Endometrium (tissue), 2 donors: ENCODE data around the gene C10orf90.
"Not testable (repeated sequence)": the region's sequence is repeated elsewhere in the genome, so short reads cannot be mapped to it uniquely, and the experiment has no call there.

Experiments used
- FAIRE-seq: peaks from 2 replicates; lab custom pipeline; 2012; peaks lifted over from hg19 to GRCh38; lab: Jason Lieb, UNC
- donor health status: control.
- donor health status: control.

Gene C10orf90

DNA sequence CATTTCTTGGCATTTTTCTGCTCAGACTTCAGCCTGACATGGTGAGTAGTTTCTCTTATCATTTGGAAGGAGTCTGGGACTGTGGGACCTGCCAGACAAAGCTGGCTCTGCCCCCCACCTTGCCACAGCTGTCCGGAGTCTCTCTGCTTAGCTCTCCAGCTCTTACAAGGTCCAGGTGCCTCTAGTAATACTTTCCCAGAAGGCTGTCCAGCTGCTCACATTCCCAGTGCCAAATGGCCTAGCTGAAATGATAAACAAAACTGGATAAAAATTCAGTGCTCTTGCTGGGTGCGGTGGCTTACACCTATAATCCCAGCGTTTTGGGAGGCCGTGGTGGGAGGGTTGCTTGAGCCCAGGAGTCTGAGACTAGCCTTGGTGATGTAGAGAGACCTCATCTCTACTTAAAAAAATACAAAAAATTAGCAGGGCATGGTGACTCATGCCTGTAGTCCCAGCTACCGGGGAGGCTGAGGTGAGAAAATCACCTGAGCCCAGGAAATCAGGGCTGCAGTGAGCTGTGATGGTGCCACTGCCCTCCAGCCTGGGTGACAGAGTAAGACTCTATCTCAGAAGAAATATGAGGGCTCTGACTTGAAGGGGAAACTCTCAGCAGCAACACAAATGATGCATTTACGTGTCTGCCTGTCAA is 86.8 kb downstream of the C10orf90 start:
- FAIRE-seq = no peak

DNA sequence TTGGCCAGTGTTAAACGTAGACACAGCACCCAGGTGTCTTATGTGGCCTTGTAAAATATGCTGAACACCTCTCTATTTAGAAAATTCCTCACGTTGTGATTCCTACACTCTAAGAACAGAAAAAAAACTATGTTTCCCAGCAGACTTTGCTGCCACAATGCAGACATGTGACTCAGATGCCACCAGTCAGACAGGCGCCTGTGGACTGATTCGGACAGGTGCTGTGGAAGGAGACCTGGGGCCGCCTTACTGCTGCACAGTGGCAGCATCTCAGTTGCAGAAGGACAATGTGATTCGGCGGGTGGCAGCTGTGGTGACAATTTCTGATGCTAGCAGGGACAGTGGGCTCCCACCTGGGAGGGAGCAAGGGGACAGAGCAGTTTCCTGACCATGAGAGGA is 88.8 kb downstream of the C10orf90 start:
- FAIRE-seq = no peak

DNA sequence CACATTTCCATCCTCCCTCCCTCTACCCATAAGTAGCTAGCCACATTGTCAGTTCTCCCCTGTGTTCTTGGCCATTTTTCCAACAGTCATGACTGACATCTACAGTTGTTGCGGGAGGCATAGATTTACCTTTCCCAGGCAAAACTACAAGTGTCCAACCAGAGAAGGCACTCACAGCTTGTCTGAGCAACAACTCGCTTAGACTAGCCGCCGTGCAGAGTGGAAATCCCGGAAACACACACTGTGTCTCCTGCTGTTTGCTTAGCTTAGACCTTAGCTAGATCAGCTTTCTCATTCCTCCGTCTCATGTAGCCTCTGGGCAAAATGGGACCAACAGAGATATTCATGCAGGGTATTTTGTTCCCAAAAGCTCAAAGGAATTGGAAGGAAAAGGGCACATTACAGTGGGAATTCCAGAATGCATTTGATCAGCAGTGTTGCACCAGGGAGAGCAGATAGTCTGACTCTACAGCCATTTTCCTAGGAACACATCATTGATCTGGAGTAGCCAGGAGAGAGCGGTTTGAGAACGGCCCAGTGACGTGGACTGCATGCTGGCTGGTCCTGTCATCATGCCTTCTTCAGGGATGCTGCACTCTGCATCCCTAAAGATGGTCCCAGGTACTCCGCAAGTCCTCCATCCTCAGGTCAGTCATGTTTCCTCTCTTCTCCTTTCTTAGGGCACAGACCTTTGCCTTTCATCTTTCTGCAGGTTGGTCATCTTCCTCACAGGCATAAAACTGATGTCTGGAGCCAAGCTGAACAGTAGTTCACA is 89.4 kb downstream of the C10orf90 start:
- no peak for FAIRE-seq

DNA sequence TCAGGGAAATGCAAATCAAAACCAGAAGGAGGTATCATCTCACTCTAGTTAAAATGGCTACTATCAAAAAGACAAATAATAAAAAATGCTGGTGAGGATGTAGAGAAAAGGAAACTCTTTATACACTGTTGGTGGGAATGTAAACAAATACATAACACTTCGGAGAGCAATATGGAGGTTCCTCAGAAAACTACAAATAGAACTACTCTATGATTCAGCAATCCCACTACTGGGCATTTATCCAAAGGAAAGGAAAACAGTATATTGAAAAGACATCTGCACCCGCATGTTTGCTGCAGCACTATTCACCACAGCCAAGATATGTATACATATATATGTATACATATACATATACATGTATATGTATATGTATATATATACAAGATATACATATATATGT is 94.2 kb downstream of the C10orf90 start:
- no peak for FAIRE-seq

DNA sequence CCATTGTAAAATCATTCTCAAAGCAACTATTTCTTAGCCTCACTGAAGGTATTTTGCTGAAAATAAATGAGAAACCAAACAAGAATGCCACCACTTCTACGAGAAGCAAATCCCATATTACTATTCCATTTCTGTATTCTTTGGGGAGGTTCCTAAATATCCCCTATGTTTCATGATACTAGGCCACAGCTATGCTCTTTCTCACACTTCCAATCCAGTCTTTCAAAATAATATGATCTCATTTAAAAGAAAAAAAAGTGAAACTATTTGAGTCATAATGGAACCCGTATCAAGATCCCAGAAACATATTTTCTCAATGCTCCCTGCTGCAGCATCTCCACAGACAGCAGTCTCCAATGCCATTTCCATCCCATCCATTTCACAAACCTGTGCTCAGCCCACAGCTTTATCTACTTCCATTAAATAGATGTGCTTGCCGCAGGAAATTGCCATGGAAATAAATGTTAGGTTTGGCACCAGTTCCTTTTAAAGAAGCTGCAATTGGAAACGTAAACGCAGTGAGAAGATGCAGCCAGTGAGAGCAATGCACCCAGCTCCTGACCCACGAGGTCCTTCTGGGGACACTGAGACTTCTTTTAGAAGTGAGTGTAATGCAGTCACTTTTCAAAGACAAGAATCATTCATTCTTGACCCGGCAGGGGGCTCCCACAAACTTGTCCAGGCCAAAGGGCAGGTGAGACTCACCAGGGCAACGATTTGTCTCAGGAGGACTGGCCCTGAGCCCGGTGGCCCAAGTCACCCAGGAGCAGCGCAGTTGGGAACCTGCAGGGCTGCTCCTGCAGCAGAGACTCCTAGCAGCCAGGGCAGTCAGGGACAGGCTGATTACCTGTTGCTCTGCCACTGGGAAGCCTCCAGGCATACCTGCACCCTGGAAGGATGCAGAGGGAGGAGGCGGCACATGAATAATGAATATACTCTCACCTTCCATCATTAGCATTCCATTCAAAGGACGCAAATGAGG is 99.6 kb downstream of the C10orf90 start:
- FAIRE-seq = no peak

DNA sequence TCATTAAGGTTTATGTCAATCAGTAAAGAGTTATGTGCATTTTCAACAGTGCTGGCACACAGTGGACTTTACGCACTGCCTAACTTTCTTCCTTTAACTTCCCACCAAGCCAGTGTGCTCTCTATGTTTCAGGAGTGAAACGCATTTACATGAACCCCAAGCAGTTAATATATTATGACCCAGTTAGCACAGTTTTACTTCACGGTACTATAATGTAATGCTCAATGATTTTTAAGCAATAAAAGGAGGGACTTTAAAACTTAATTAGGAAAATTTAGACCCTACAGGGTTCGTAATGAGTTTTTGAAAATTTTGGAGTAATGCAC is 100.3 kb downstream of the C10orf90 start:
- FAIRE-seq = no peak

DNA sequence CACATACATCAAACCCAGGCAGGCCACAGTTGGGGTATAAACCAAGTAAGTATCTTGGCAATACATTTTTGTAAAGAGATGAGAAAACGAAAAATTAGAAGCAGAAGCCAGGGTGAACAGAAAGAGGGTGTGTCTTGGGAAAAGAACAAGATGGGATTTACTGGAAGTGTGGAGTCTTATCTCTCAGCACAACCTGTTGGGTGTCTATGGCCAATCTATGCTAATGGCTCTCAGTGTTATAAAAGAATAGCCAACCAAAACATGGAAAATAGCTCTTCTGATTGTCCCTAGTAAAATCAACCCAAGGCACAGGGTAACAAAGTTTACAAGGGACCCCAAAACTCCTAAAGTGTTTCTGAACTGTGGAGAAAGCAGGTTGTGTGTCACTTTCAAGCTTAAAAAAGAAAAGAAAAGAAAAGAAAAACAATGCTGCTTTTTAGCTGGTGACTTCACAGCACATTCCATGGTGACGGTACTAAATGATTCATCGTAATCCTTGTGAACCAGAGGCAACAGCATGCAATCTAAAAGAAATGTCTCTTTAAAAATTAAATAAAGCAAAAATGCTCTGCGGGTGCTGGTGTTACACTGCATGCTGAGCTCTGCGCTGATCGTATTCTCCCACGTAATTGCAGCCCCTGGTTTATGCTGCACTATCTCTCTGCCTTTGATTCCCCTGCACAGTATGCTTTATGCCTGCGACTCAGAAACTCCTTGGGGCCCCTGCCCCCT is 100.8 kb downstream of the C10orf90 start:
- no peak for FAIRE-seq

DNA sequence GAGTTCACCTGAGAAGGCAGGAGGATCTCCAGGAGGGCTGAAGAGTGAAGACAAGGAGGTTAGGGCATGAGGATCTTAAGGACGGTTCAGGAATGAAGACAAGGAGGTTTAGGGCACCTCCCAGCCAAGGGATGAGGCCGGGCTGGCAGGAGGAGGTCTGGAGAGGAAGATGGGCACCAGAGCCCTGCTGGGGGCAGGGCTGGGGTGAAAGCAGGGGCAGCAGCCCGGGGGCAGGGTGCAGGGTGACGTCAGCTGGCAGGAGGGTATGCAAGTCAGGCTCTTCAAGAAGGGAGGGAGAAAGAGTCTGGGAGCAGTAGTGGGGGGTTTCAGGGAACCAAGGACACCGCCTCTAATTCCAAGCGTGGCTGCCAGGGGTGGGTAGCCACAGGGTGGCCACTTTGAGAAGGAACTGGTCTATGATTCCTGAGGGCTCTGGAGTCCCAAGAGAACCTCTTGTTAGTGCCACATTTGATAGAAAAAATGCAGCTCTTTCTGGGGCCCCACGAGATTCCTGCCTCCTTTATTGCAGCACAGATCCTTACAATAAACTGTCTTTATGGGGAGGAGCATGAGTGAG is 101.6 kb downstream of the C10orf90 start:
- FAIRE-seq = no peak

DNA sequence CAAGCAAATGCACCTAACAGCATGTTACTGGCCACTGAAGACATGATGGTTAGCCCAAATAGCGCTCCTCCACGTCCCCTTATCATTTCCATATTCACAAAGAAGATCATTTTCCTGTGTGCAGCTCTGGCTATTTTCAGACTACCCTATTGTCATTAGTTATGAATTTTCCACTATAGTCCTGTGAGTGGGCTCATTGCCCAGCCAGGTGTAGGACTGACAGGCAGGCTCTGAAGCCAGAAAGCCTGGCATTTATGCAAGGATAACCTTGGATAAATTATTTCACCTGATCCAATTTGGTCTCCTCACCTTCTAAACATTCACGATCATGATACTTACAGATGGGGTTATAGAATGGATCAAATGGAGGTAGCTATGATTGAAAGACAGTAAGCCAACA is 104.6 kb downstream of the C10orf90 start:
- FAIRE-seq = no peak

DNA sequence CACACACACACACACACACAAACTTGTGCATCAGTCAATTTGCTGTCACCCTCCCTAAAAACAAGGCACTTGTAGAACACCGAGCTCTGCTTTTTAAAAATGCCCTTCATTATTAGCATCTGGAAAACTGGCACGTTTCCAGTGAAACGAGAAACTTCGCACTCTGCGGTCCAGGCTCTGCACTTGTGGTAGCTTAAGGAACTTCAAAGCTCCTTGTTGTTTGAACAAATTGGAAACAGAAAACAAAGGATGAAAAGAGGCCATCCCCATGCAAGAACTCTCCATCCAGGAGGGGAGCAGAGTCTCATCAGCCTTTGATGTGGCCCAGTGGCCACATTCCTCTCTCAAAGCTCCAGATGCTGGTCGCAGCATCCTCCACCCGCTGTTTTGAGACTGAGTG is 105.1 kb downstream of the C10orf90 start:
- no peak for FAIRE-seq

DNA sequence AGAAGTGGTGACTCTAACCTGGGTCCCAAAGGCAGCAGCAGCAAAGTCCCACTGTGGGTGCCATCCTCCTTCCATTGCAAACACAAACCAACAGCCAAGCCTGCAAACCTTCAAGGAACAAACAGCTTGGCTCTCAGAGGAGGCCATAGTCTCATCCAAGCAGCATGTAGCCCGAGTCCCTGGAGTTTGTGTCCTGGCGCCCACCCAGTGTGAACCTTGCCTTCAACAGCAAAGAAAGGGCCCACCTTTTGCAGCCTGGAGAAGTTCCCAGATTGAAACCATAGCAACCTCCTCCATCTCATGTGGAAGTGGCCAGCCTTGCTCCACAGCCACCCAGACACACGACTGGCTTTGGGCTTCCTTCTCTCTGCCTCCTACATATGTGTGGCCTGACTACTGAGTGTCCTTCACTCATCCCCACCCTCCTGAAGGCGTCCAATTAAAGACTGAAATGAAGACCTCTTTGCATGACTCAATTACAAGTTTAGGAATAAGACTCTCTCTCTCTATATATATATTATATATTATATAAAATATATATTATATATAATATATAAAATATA is 106.1 kb downstream of the C10orf90 start:
- FAIRE-seq = no peak

DNA sequence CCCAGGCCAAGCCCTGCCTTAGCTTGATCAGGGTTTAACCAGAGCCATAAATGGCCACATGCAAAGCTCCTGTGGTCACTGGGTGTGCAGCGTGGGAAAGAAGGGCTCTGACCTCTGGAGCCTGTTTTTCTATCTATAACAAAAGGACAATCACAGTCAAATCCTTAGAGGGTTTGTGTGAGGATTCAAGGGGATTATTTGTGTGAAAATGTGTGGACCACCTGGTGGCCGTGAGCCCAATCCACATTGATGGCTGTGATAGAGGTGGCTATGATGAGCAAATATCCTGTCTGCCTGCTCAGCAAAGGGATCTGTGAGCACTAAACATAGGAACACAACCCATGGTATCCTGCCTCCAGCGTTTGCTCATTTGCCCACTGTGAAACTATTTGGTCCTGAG is 107.1 kb downstream of the C10orf90 start:
- FAIRE-seq = no peak

DNA sequence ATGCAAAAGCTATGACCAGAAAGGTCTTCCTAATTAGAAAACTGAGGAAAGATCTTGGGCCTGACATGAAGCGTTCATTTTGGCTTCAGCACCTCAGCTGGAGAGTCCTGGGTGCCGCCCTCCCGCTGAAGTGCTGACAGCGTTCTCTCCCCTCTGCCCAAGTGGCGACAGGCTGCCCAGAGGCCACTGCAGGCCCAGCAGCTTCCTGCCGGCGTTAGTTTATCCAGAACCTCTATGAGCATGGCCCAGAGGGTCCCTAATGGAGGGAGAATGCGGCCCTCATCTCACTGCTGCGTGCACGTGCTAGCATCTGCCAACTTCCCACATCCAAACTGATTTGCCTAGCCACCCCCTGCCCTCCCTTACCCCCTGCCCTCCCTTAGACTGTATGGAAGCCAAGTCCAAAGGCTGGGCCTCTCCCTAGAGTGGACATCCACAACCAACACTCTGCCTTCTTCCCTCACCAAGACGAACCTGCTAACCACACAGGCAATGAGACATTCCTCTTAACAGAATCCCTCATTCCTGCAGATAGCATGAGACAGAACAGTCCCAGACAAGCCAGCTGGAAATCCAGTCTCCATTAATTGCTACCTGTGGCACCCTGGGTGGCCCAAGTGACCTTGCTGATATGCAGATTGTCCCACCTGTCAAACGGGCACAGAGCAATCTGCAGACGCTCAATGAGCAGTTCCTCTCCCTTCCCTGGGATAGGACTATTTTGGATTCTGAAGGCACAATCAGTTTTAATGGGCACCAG is 108.4 kb downstream of the C10orf90 start:
- FAIRE-seq = no peak

DNA sequence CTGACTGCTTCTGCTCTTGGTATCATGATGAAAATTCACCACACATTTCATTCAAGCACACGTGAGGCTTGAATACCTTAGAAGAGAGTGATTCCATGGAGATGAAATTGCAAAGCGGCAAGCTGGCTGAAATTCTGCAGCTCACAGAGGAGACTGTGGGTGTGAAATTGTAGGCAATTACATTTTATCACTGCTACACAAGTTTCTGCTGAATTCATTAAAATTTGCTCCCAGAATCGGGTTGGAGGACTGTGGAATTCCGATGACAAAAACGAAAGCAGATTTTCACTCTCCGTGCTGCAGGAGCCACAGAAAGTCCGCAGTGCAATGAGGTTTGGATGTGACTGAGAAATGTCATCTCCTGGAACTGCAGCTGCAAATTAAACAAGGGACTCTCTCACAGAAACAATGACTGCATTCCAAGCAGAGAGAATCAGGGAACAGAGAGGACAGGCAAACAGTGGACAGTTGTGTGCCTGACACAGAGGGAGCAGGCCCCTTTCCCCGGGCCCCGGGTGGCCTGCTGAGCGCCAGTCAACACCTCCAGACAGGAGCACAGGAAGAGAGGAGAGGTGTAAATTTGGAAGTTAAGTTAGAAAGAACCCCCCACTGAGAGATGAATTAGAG is 109.1 kb downstream of the C10orf90 start:
- FAIRE-seq = no peak

DNA sequence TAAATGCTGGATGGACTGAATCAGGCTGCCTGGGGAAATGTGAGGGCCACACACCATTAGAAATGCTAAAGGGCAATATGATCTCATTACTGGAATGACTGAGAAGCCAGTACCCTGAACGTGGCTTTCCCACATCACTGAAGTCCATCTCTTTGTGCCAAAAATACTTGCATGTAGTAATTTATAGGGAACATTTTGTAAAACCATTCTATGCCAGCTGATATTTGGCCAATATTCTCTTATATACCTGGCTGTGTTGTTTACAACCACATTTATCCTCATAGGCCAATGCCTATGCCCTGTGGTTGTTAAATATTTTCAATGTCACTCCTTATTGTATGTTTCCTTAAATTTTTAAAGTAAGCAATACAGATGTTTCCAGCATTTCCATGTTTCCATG is 111.6 kb downstream of the C10orf90 start:
- no peak for FAIRE-seq

DNA sequence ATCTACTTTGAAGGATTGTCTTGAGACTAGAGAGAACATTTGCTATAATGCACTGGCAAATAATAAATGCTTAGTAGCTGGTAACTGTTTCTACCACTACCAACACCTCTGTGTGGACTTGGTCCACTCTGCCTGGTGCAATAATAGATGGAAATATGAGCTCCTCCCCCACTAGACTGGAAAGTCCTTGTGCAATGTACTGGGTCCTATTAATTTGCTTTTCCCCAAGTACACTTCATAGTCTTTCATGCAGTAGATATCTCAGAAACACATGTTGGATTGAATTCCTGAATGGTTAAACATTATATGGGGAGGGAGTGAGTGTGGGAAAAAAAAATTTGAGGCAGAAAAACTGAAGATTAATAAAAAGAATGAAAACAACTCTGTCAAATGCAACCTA is 119.3 kb downstream of the C10orf90 start:
- no peak for FAIRE-seq

DNA sequence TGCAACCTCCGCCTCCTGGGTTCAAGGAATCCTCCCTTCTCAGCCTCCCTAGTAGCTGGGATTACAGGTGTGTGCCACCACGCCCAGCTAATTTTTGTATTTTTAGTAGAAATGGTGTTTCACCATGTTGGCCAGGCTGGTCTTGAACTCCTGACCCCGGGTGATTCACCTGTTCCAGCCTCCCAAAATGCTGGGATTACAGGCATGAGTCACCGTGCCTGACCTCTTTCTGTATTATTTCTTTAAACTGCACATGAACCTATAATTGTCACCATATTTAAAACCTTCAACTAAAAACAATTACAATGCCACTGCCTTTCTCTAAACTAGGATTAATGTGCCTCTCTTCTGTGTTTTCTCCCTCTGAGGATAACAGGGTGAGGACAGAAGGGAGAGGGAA is 119.9 kb downstream of the C10orf90 start:
- FAIRE-seq = not testable (repeated sequence)

DNA sequence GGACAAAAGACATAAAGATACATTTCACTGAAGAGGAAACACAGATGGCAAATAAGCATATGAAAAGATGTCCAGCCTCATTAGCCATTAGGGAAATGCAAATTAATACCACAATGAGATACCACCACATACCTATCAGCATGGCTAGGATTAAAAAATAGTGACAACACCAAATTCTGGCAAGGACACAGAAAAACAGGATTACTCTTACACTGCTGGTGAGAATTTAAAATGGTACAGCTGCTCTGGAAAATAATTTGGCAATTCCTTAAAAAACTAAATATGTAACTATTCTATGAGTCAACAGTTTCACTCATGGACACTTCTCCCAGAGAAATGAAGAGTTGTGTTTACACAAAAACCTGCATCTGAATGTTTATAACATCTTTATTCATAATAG is 121.1 kb downstream of the C10orf90 start:
- no peak for FAIRE-seq

DNA sequence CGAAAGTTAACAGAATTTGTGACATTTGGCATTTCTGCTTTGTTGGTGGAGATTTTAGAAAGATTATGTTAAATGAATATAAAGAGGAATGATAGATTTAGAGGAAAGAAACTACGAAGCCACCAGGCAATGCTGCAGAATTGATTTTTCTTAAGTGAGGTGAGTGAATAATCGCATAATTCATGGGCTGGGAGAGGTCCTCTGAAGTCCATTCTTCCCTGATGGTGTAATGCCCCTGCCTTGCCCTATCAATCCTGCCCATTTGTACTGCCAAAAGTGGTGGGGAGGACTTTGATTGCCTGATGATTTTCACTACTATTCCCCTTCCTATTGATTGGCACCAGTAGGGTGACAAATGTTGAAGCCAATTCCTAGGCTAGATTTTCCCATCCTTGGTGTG is 125.9 kb downstream of the C10orf90 start:
- no peak for FAIRE-seq

DNA sequence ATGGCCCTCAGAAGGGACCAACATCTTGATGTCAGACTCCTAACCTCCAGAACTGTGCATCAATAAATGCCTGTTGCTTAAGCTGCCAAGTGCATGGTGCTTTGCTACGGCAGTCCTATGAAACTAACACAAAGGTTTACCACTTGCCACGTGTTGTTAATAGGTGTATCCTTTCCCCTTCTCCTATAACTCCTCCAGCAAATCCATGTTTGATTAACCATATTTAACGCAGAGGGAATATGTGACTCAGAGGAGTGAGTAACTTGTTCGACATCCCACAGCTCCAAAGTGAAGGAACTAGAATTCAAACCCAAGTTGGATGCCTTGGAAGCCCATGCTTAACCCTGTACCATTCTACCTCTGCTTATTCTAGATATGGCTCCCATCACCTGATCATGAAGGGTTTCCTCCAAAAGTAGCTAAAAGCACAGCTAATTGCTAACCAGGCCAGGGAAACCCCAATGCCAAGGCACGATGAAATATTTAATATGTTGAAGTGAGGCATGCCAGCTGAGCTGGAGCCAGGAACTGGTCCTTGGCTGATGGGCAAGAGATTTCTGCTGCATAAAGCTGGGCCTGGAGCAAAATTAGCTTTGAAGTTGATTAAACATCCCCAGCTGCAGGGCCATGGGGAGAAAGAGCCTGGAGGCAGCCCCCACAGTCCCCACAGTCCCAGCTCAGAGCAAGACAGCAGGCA is 131.9 kb downstream of the C10orf90 start:
- no peak for FAIRE-seq
